GM10847 (cell line): ENCODE data around the gene CILP.

Experiments used
- POLR2A ChIP-seq: IDR thresholded peaks from 2 replicates; pipeline ENCODE4 v1.6.1; 2011; ENCODE audit not compliant: insufficient read length; ENCODE audit errors: extremely low read depth

CILP gene

GRCh38 chr15:65146438-65146837 is 64.8 kb downstream of the CILP start:
- TF ChIP-seq POLR2A: no peak
